ENCODE results near the gene PROKR2. TPM values are rescaled to one million over a fixed set of nuclear protein-coding genes. Genes with fewer than 3 reads are reported as not detected.

The PROKR2 gene
- not detected in 2 replicates for total RNA-seq (2011; cell fraction: chromatin; rRNA removed; ENCODE audit: low replicate concordance)
- not detected in 2 replicates for total RNA-seq (2011; cell fraction: nucleolus; rRNA removed)
- not detected in 2 replicates for total RNA-seq (2011; cell fraction: nucleoplasm; rRNA removed)
- total RNA-seq (2014; rRNA removed) (not detected in 2 replicates), total RNA-seq (2014; rRNA removed; fragmentation: Illumina TruSeq; extraction: Trizol) (not detected in 2 replicates), total RNA-seq (2015; rRNA removed; fragmentation: Illumina TruSeq; extraction: Trizol) (not detected in 2 replicates), total RNA-seq (2021) (not detected in 2 replicates), polyA plus RNA-seq (2011; rRNA removed) (not detected in 2 replicates), polyA plus RNA-seq (2014; fragmentation: Illumina TruSeq; extraction: Trizol) (not detected in 2 replicates), polyA plus RNA-seq (2014; fragmentation: Nextera tagmentation; extraction: Ambion mirVana) (not detected), polyA plus RNA-seq (2014; rRNA removed) (not detected in 2 replicates), polyA minus RNA-seq (2011; rRNA and poly(A)+ RNA removed) (not detected in 2 replicates), Bru-seq, nascent RNA (not detected), BruChase-seq, experiment 1, labeled RNA remaining after a 2-hour chase (not detected), BruChase-seq, experiment 2, labeled RNA remaining after a 6-hour chase (not detected)
- not detected in 2 replicates for polyA plus RNA-seq (2011; cell fraction: cytosol; rRNA removed)
- not detected in 2 replicates for polyA plus RNA-seq (2011; cell fraction: nucleus; rRNA removed)
- not detected in 2 replicates for polyA plus RNA-seq (2012)
- not detected in 2 replicates for polyA minus RNA-seq (2011; cell fraction: cytosol; rRNA and poly(A)+ RNA removed)
- polyA minus RNA-seq (2011; cell fraction: nucleus; rRNA and poly(A)+ RNA removed) = not detected in 2 replicates
- long read RNA-seq, experiment 1 = 0 reads
- long read RNA-seq, experiment 2 = 0 reads
- long read RNA-seq, experiment 3 = 0 reads

- WGBS (ENCODE audit: insufficient coverage, low coverage, missing lambda C conversion rate) = 10% methylated on average over 44 of the region's 92 CpGs
- no peak within 1 kb of the TSS for H3K27ac ChIP-seq (ENCODE audit: extremely low read depth, low read depth, low read length)
- no peak within 1 kb of the TSS for H3K9ac ChIP-seq (ENCODE audit: insufficient read depth in 1 of 2, low read depth in 2 of 2, low read length in 2 of 2)
- ChIA-PET POLR2A (interaction anchor here (0.6 kb wide), 1 partner anchor 104 kb away, joined by 3 read pairs; no protein-coding TSS in a partner anchor), CTCF (ENCODE audit: low intra/inter-chr PET ratio) (no interaction called here)
- no TSS peak for BruUV-seq (replicated peaks)
- no peak within 1 kb of the TSS for H3K4me3 ChIP-seq
- TF ChIP-seq ZC3H11A (IDR thresholded peaks at IDR 0.05; ENCODE audit: low read depth, low read length) (no peak), HNRNPLL (IDR thresholded peaks at IDR 0.05; ENCODE audit: low read depth, low read length, poor library complexity, severe bottlenecking) (no peak), SRF (CRISPR knock-in tag; IDR thresholded peaks at IDR 0.05) (no peak), POLR2AphosphoS2 (IDR thresholded peaks at IDR 0.05; ENCODE audit: low read length) (no peak), ZBTB1 (CRISPR knock-in tag; IDR thresholded peaks at IDR 0.05; ENCODE audit: borderline replicate concordance, low read depth) (no peak), KDM1A (IDR thresholded peaks at IDR 0.05) (no peak), TRIM25 (IDR thresholded peaks at IDR 0.05; ENCODE audit: borderline replicate concordance) (no peak)
- TF ChIP-seq, protein P1, sequence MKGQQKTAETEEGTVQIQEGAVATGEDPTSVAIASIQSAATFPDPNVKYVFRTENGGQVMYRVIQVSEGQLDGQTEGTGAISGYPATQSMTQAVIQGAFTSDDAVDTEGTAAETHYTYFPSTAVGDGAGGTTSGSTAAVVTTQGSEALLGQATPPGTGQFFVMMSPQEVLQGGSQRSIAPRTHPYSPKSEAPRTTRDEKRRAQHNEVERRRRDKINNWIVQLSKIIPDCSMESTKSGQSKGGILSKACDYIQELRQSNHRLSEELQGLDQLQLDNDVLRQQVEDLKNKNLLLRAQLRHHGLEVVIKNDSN (CRISPR knock-in tag; IDR thresholded peaks at IDR 0.05) = no peak
- TF ChIP-seq, protein P2, sequence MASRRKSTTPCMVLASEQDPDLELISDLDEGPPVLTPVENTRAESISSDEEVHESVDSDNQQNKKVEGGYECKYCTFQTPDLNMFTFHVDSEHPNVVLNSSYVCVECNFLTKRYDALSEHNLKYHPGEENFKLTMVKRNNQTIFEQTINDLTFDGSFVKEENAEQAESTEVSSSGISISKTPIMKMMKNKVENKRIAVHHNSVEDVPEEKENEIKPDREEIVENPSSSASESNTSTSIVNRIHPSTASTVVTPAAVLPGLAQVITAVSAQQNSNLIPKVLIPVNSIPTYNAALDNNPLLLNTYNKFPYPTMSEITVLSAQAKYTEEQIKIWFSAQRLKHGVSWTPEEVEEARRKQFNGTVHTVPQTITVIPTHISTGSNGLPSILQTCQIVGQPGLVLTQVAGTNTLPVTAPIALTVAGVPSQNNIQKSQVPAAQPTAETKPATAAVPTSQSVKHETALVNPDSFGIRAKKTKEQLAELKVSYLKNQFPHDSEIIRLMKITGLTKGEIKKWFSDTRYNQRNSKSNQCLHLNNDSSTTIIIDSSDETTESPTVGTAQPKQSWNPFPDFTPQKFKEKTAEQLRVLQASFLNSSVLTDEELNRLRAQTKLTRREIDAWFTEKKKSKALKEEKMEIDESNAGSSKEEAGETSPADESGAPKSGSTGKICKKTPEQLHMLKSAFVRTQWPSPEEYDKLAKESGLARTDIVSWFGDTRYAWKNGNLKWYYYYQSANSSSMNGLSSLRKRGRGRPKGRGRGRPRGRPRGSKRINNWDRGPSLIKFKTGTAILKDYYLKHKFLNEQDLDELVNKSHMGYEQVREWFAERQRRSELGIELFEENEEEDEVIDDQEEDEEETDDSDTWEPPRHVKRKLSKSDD (conservative IDR thresholded peaks at IDR 0.05; ENCODE audit: low read length) = no peak
- in situ Hi-C loops (cut with MboI) = no loop called here
- H3K9me1 ChIP-seq (ENCODE audit: control insufficient read depth, insufficient read depth, low read length) = no peaks in the 10 kb centered on the region
- H3K9me3 ChIP-seq (replicated peaks; ENCODE audit: control insufficient read depth, insufficient read depth, low read depth, low read length) = no peaks in the 10 kb centered on the region
- H4K20me1 ChIP-seq (replicated peaks; ENCODE audit: control insufficient read depth, insufficient read depth, low read length) = no peaks in the 10 kb centered on the region
- H3K27me3 ChIP-seq (ENCODE audit: control insufficient read depth in 2 of 2, insufficient read depth in 2 of 2, low read length in 2 of 2) = peaks cover 0 to 25% of the 10 kb centered on the region in 2 experiments; a peak in 3 of 5 replicates
- no peak for FAIRE-seq
- no peaks in the 10 kb centered on the region for H3K4me1 ChIP-seq (replicated peaks in 1 of 2; ENCODE audit: control insufficient read depth in 2 of 2, insufficient read depth in 2 of 2, low read length in 2 of 2)
- H3K4me2 ChIP-seq (ENCODE audit: insufficient read depth, low read length) = no peak within 1 kb of the TSS
- no peaks in the 10 kb centered on the region for H3K79me2 ChIP-seq (ENCODE audit: control insufficient read depth, insufficient read depth, low read length)
- intact Hi-C loops (cut with micrococcal nuclease) = no loop called here
- ATAC-seq = no peak
- no peak for DNase-seq (ENCODE audit: extremely low read depth in 1 of 4, low spot score in 3 of 4)
- no peak within 1 kb of the TSS for H2AFZ ChIP-seq (ENCODE audit: low read depth, low read length)
- no peaks in the 10 kb centered on the region for H3K36me3 ChIP-seq (ENCODE audit: control insufficient read depth, insufficient read depth, low read length)
Observed at GRCh38 chr20:5316188-5317158, at the start of gene PROKR2. Gene PROKR2 (minus strand): TSS chr20:5316954. CDS start chr20:5314369, 2,585 bp downstream.
